SW 1271 (cell line): ENCODE data around the gene RPS6KB1.
A peak's percentile ranks its signal among the peaks of the same experiment; 100 is the strongest.
"Not testable (repeated sequence)": the region's sequence is repeated elsewhere in the genome, so short reads cannot be mapped to it uniquely, and the experiment has no call there.

Experiments used
- DNase-seq, 2 experiments: peaks; one replicate each; lab custom pipeline; 2025; lab: John Stamatoyannopoulos, UW

The RPS6KB1 gene

DNA sequence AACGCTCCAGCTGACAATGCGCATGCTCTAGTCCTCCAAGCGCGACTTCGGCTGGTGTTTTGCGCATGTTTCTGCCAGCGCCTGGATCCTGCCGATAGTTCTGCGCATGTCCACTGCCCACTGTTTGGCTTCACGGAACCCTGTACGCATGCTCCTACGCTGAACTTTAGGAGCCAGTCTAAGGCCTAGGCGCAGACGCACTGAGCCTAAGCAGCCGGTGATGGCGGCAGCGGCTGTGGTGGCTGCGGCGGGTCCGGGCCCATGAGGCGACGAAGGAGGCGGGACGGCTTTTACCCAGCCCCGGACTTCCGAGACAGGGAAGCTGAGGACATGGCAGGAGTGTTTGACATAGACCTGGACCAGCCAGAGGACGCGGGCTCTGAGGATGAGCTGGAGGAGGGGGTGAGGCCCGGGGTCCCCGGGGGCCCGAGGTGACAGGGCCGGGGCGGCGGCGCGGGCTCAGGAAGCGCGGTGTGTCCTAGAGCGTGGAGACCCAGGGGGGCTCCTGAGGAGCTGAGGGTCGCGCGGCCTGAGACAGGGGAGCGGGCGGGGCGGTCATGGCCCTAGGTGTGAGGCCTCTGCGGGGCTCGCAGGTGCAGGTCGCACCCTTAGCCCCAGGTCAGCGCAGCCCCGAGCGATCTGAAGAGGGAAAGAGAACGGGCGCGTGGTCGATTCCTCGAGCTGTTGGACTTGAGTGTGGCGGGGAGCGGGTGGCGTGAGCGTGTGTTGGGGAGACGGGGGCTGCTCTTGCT is at the start of gene RPS6KB1, which contains the start of gene TUBD1:
Gene RPS6KB1 (plus strand): TSS at position 198 of the 752 bp plus-strand sequence. CDS start 64 bp downstream, at position 262.
Gene TUBD1 (minus strand): TSS at position 20 of the 752 bp plus-strand sequence. CDS start 1,941 bp downstream, outside the sequence.
- peak in 1 of 2 experiments; percentile 94 for DNase-seq

DNA sequence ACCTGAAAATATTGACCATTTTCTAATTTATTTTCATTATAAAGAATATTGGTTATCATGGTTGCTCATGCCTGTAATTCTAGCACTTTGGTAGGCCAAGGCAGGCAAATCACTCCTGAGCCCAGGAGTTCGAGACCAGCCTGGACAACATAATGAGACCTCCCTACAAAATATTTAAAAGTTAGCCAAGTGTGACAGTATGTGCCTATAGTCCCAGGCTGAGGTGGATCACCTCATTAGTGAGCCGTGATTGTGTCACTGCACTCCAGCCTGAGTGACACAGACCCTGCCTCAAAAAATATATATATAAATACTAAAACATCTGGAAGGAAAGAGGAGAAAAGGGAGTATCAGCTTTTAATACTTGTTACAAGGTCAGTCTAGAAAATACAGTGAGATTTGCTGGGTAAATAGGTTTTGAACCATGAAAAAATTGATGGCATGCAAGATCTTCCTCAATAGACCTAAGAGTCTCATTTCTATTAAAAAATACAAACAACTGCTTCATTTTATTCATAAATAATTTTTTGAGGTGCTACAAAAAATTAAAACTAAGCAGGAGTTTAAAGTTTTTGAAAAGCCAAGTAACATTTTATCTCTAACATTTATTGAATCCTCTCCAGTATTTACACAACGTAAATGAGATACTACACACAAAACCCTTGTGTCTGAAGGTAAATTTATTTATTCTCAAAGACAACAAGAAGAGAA is 47.9 kb upstream of the RPS6KB1 start:
- DNase-seq, result no peak

DNA sequence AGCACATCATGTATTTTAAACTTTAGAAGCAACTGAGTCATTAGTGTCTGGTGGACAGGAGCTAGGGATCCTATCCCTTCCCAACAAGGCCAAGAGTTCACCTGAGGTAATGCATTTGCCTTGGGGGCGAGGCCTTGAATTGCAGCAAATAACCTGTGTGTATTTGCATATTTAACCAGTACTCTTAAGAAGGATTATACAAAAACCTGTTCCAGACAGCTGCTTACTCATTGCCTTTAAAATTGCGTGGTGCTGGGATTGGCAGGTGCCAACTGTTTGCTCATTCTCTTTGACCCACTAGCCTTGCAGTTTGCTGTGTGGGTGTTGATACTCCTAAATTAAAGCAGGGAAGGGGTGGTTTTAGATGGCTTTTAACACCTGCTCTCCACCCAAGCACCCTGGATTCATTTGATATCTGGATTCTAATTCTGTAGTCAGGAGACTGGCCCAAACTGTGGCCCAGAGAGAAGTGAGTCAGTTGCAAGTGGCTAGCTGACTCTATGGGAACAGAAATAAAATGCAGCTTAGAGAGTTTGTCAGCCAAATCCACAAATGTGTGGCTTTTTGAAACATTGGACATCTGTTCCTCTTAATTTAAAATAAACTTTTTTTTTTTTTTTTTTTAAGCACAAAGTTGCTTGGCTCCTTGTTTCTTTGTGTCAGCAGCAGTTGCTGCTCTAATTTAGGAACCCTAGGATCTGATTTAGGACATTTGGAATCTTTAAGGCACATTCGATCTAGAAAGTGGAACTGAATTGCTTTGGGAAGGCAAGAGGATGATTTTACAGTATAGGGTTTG is 47.1 kb upstream of the RPS6KB1 start:
- no peak for DNase-seq

DNA sequence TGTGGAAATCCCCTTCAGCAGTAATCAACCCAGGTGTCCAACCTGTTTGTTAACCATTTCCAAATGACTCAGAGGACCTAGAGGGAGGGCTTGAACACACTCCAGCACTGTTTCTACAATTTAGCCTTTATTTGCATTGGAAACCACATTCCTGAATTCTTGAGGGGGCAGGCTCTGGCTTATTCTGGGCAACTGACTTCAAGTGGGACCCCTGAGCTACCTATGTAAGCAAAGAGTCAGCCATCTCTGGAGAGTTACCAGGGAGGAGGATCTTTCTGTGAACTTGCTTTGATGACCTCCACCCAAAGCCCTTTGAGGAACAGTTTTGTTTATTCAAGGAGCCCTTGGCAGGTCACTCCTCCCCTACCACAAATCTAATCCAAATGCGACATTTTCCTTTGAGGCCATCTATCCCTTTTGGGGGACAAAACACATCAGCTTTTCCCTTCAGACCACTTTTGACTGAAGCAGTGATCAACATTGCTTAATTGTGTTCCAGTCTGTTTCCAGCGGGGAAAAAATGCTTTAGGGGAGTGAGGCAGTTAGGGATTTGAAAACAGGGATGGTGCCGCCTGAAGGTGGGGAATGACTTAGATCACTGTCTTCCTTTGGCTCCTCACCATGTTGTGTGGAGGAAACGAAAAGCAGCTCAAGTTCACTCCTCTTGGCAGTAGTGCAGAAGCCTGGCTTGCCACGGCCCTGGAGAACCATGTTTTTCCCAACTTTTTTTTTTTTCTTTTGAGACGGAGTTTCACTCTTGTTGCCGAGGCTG is 46.3 kb upstream of the RPS6KB1 start:
- DNase-seq, result no peak

DNA sequence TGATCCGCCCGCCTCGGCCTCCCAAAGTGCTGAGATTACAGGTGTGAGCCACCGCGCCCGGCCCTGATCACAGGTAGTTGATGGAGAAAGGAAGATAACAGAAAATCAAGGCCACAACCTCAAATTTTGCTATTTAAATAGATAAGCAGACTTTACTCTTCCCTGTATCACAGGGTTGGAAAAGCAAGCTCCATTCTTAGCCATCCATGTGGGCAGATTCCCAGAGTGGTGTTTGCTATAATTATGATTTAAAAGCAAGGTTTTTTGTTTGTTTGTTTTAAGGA is 44.6 kb upstream of the RPS6KB1 start:
- no peak for DNase-seq

DNA sequence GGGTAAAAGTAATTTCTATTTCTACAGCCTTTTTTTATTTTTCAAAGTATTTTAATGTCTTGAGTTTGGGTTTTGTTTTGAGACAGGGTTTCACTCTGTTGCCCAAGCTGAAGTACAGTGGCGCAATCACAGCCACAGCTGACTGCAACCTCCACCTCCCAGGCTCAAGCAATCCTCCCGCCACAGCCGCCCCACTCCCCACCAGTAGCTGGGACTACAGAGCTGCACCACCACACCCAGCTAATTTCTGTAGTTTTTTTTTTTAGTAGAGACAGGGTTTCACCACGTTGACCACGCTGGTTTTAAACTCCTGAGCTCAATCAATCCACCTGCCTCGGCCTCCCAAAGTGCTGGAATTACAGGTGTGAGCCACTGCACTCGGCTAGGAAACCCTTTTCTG is 44.1 kb upstream of the RPS6KB1 start:
- DNase-seq, result no peak

DNA sequence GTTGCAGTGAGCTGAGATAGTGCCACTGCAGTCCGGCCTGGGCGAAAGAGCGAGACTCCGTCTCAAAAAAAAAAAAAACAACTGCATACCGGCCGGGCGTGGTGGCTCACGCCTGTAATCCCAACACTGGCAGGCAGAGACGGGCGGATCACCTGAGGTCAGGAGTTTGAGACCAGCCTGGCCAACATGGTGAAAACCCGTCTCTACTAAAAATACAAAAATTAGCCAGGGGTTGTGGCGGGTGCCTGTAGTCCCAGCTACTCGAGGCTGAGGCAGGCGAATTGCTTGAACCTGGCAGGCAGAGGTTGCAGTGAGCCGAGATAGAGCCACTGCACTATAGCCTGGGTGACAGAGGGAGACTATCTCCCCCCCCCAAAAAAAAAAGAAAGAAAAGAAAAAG is 42.6 kb upstream of the RPS6KB1 start:
- not testable (repeated sequence) for DNase-seq

DNA sequence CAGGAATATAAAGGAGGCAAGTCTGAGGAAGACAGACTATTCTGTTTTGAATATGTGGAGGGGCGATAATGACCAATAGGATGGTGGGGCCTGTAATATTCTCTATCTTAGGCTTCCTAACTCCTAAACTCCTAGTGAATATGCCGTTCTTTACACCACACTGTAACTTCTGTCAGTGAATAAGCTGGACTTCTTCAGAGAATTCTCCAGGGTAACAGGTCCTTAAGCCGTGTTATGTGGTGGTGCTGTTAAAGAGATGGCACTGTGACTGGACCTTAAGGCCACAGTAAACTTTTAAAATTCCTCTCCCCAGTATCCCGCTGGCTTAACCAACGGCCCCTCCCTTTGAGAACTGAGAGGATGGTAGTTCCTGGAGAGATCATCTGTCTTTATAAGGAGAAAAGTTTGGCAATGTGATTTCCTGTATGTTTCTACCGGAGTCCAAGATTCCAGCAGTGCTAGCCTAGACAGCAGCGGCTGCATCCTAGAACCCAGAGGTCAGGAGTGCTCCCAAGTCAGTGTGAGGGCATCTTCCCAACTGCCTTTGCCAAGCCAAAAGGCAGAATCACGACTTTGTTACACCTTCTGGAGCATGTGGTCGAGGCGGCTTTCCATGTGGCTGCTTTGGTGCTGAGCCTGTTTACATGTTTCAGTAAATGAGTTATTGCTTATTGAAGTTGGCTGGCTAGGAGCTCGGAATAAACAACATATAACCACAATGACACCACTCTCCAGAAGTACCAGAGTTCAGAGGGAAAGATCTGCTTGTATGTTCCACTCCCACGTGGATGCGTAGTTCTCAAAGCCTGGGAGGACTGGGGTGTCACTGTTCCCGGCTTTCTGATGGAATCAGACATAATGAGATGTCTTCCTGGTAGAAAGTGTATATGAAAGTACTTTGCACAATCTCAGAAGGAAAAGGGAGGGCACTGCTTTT is 41.2 kb upstream of the RPS6KB1 start:
- DNase-seq, result no peak

DNA sequence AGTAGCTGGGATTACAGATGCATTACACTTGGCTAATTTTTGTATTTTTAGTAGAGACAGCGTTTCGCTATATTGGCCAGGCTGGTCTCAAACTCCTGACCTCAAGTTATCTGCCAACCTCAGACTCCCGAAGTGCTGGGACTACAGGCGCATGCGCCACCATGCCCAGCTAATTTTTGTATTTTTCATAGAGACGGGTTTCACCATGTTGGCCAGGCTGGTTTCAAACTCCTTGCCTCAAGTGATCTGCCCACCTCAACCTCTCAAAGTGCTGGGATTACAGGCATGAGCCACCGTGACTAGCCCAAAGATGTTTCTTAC is 40.1 kb upstream of the RPS6KB1 start:
- DNase-seq, result not testable (repeated sequence)

DNA sequence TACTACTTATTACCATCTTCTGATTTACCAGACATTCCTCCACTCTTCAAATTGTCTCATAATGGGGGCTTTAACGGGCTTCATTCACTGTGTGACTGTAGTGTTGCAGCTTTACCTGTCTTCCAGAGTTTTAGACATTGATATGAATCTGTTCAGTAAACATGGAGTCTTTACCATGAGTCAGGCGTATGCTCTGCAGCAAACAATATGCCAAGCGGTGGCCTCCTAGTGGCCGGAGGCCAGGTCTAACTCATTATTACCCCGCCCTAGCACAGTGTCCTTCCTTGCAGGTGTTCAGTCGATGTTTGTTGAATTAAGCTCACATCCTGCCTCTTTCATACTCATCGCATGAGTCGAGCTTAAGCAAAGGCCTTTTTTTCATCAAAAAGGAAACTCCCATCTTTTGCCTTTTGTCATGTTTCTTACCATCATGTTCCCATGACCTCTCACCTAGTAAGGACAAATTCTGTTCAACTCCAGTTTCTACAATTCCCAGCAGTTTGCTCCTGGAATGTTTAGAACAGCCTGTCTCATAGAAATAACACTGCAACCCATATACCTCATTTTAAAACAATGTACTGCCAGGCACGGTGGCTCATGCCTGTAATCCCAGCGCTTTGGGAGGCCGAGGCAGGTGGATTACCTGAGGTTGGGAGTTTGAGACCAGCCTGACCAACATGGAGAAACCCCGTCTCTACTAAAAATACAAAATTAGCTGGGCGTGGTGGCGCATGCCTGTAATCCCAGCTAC is 39.6 kb upstream of the RPS6KB1 start:
- DNase-seq, result peak; percentile 64 to 77

DNA sequence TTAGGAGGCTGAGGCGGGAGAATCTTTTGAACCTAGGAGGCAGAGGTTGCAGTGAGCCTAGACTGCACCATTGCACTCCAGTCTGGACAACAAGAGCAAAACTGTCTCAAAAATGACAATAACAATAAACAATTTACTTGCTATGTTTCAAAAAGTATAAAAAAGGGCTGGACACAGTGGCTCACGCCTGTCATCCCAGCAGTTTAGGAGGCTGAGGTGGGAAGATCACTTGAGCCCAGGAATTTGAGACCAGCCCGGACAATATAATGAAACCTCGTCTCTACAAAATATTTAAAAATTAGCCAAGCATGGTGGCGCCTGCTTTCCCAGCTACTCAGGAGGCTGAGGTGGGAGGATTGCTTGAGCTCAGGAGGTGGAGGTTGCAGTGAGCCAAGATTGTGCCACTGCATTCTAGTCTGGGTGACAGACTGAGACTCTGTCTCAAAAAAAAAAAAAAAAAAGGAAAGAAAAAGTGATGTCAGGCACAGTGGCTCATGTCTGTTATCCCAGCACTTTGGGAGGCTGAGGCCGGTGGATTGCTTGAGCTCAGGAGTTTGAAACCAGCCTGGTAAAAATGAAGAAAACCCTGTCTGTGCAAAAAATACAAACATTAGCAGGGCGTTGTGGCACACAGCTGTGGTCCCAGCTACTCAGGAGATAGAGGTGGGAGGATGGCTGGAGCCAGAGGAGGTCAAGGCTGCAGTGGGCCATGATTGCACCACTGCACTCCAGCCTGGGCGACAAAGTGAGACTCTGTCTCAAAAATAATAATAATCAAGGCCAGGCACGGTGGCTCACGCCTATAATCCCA is 38.8 kb upstream of the RPS6KB1 start:
- not testable (repeated sequence) for DNase-seq

DNA sequence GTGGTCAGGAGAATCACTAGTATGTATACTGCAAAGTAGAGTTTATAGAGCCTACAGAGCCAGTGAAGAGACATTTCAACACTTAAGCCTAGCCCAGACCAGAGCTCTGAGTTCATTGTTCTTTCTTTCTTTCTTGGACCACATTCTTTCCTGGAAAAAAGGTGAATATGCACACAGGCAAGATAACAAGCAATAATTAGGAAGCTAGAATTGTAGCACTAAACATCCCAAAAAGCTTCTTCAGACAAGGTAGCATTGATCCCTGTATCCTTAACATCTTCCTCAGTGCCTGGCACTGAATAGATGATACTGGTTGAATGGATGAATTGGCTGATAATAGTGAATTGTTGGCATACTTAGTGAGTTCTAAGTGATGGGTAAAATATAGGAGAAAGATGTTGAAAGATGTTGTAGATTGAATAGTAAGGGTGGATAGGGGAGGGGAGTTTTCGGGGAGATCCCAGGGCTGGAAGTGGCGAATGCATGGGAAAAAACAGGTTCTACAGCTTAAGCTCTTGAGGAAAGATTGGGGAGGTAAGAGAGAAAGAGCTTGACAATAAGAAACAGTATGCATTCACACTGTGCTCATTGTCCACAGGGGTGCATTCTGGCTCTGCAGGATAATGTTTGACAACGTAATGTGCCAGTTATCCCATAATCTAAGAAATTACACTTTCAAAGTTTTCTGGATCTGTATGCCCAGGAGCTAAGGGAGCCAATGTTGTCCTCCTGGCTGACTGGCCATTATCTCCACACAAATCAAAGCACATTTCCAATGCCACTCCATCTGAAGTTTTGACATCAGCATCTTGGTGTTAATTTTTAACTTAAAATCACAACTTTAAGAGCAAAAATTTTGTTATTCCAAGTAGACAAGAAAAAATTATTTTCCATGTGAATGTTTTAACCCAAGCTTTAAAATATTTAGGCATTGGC is 35.8 kb upstream of the RPS6KB1 start:
- no peak for DNase-seq

DNA sequence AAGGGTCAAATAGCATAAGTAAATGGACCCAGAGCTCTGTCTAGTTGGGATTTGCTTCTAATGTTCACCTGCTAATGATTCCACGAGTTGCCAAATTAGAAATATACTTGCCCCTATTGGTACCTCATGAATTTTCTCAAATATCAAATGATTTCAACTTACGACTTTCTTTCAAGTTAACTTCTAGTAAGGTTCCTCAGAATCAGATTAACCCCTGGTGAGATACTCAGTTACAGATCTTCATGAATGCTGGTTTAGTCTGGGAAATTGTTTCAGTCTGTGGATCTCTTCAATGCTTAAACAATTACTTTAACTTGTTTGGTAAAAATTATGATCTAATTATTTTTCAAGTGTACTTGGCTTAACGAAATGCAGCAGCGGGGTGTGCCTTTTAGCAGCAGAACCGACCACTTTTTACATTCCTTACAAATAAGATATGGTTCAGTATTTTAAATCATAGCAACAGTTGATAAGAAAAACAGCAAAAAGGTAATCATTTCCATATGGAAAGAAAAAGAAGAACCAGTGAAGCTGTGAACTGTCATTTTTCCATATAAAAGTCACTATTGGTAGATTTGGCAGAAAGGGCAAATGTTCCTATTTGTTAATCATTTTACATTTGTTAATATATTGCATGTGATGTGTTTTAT is 34.6 kb upstream of the RPS6KB1 start:
- no peak for DNase-seq

DNA sequence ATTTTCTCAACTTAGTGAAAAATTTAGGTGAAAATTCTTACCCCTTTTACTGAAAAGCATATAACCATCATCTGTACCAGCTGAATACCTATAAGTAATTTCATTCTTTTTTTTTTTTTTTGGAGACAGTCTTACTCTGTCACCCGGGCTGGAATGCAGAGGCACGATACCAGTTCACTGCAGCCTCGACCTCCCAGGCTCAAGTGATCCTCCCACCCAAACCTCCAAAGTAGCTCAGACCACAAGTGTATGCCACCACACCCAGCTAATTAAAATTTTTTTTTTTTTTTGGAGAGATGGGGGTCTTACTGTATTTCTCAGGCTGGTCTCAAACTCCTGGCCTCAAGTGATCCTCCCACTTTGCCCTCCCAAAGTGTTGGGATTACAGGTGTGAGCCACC is 34.0 kb upstream of the RPS6KB1 start:
- no peak for DNase-seq

DNA sequence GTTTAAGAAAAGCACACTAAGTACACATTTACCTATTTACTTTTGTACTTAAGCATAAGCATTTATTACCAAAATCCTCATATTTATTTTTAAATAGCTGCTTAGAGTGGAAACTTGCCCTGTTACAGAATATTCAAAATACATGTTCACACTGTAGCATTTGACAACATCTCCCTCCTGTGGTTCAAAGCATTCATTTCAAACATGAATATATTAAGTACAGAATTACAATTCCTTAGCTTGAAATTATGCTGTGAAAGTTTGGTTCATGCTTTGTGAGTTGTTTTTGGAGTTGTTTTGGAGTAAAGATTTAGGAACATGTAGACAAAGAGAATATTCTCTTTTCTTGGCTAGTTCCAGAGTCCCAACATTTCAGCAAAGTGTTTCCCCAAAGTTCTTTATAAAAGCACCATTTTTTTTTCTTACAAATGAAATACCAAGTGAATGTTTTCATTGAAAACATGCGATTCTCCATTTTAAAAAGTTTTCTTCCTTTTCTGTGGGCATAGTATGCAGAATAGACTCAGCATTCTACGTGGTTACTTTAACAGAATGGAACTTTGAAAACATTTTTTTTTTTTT is 33.4 kb upstream of the RPS6KB1 start:
- DNase-seq, result peak in 1 of 2 experiments; percentile 52

DNA sequence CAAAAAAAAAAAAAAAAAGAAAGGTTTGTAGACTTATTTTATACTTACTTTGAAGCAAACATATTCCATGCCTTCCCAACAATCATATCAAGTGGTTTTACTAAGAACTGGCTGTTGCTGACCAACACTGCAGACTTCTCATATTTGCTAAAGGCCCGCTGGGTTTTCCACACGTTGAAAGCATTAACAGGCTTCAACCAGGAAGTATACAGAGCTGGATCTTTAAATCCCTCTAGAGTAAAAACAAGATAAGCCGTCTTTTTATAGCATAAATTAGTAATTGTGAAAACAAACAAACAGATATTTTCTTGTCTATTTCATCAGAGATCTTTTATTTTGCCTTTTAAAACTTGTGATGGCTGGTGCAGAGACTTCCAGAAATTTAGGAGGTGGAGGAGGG is 29.3 kb upstream of the RPS6KB1 start:
- DNase-seq, result no peak

DNA sequence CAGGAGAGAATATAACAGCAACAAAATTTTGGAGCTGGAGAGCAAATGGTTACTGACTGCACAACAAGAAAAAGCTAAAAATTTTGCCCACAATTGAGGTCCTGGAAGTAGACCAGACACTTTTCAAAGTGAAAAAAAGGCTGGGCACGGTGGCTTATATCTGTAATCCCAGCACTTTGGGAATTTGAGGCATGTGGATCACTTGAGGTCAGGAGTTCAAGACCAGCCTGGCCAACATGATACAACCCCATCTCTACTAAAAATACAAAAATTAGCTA is 23.0 kb upstream of the RPS6KB1 start:
- DNase-seq, result no peak

DNA sequence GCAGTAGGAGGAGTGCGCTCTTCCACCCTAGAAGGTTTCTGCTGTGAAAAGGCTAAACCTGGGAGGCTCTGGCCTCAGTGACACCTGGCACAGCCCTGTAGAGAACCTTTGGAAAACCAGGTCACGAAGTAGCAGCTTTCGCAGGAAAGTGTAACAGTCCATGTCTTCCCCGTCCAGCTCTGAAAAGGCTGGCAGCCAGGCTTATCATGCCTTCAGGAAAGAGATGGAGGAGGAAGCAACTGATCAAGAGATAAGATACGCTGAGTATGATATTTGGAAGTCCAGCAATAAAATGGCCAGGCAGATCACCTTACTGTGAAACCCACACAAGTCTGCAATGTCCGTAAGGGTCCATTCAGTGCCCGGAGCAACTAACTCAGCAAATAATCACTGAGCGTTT is 22.4 kb upstream of the RPS6KB1 start:
- no peak for DNase-seq
